Endothelial cell of umbilical vein (primary cell): ENCODE data around the gene CFAP57. TPM values are rescaled to one million over a fixed set of nuclear protein-coding genes. Genes with fewer than 3 reads are reported as not detected.

ENCODE experiments used
- BruUV-seq: library from RNA; stranded (reverse); fragments of 400-500 nt; replicated peaks from 2 replicates; lab custom pipeline; 2021; lab: Mats Ljungman, UMichigan
- CTCF ChIA-PET: fragments of 300-600, 350-600 bp; sonication (Branson Sonifier 250); formaldehyde crosslinking; loops from one replicate; lab custom pipeline; 2021; ENCODE audit warnings: antibody characterized with exemption, inconsistent platforms; lab: Charles Lee
- POLR2A ChIA-PET: fragments of 300-600, 350-600 bp; sonication (Branson Sonifier 250); formaldehyde crosslinking; loops from one replicate; lab custom pipeline; 2021; ENCODE audit warnings: antibody characterized with exemption, inconsistent platforms; lab: Charles Lee
- DNase-seq: peaks from one replicate; pipeline ENCODE4 v3.0.0-alpha.2; 2011; ENCODE audit warnings: low read depth, low spot score
- FAIRE-seq: peaks from 2 replicates; lab custom pipeline; 2011; peaks lifted over from hg19 to GRCh38; lab: Jason Lieb, UNC
- H2AFZ ChIP-seq: 2 replicates; pipeline ENCODE4 v1.6.0; 2012; ENCODE audit warnings: low read depth, low read length, control low read depth, inconsistent platforms
- H3K27ac ChIP-seq: 2 replicates; pipeline ENCODE4 v1.5.1; 2011; ENCODE audit warnings: low read depth, mild to moderate bottlenecking, control low read depth, low read length, moderate library complexity; ENCODE audit not compliant: insufficient read depth
- H3K27me3 ChIP-seq, 2 experiments: 2 replicates each; pipeline versions ENCODE4 v1.6.0 to v1.6.1; 2011; ENCODE audit warnings: low read length in 2 of 2, mixed read lengths in 1 of 2; ENCODE audit not compliant: control insufficient read depth in 2 of 2, insufficient read depth in 2 of 2
- H3K36me3 ChIP-seq, 2 experiments: 2 replicates in 1 of 2; 3 replicates in 1 of 2; pipeline ENCODE4 v1.5.1; 2011; ENCODE audit warnings: low read length in 2 of 2, mild to moderate bottlenecking in 1 of 2, moderate library complexity in 1 of 2; ENCODE audit not compliant: control insufficient read depth in 2 of 2, insufficient read depth in 2 of 2; ENCODE audit errors: extremely low read depth in 1 of 2
- H3K4me1 ChIP-seq: 3 replicates; pipeline ENCODE4 v1.5.1; 2011; ENCODE audit warnings: mild to moderate bottlenecking, low read length; ENCODE audit not compliant: control insufficient read depth, insufficient read depth; ENCODE audit errors: extremely low read depth
- H3K4me2 ChIP-seq: 2 replicates; pipeline ENCODE4 v1.6.1; 2011; ENCODE audit warnings: low read length, control low read depth, mixed read lengths; ENCODE audit not compliant: insufficient read depth
- H3K4me3 ChIP-seq, 3 experiments: fragments of 200-600 bp in 1 of 3; sonication (generic), shearing (Covaris generic) in 1 of 3; replicated peaks in 1 of 3; 2 replicates each; pipeline ENCODE4 v1.5.1; 2011 to 2016; ENCODE audit warnings: control low read depth in 3 of 3, low read length in 3 of 3, mild to moderate bottlenecking in 2 of 3, inconsistent platforms in 1 of 3, low read depth in 1 of 3, moderate library complexity in 1 of 3; ENCODE audit not compliant: insufficient read depth in 1 of 3
- H3K79me2 ChIP-seq: 2 replicates; pipeline ENCODE4 v1.6.0; 2012; ENCODE audit warnings: low read length, inconsistent platforms; ENCODE audit not compliant: control insufficient read depth, insufficient read depth
- H3K9ac ChIP-seq: replicated peaks from 2 replicates; pipeline ENCODE3; 2011; ENCODE audit warnings: low read length, control low read depth; ENCODE audit not compliant: insufficient read depth; ENCODE audit errors: extremely low read depth
- H3K9me1 ChIP-seq: replicated peaks from 3 replicates; pipeline ENCODE4 v1.6.0; 2011; ENCODE audit warnings: mild to moderate bottlenecking, low read length; ENCODE audit not compliant: control insufficient read depth, insufficient read depth; ENCODE audit errors: extremely low read depth
- H3K9me3 ChIP-seq: replicated peaks from 2 replicates; pipeline ENCODE4 v1.5.1; 2012; ENCODE audit warnings: low read length, inconsistent platforms; ENCODE audit not compliant: control insufficient read depth, insufficient read depth
- H4K20me1 ChIP-seq: replicated peaks from 2 replicates; pipeline ENCODE3; 2011; ENCODE audit warnings: mild to moderate bottlenecking, low read length; ENCODE audit not compliant: control insufficient read depth, insufficient read depth; ENCODE audit errors: extremely low read depth
- CTCF ChIP-seq, 2 donors: IDR thresholded peaks; 1 replicate in 1 of 2; 2 replicates in 1 of 2; pipeline ENCODE4 v1.5.1; 2011; ENCODE audit warnings: low read length in 2 of 2, mild to moderate bottlenecking in 2 of 2, moderate library complexity in 2 of 2, control low read depth in 1 of 2, inconsistent platforms in 1 of 2, low read depth in 1 of 2; ENCODE audit not compliant: insufficient read depth in 1 of 2; ENCODE audit errors: extremely low read depth in 1 of 2
- EZH2 ChIP-seq: IDR thresholded peaks from 2 replicates; pipeline ENCODE4 v1.6.1; 2012; ENCODE audit warnings: borderline replicate concordance, low read depth, mild to moderate bottlenecking, moderate library complexity, low read length, inconsistent platforms; ENCODE audit not compliant: severe bottlenecking
- FOS ChIP-seq: IDR thresholded peaks from 2 replicates; pipeline ENCODE4 v1.6.1; 2011; ENCODE audit warnings: mild to moderate bottlenecking, low read length, moderate library complexity, borderline replicate concordance; ENCODE audit not compliant: insufficient read depth
- GATA2 ChIP-seq: IDR thresholded peaks from 2 replicates; pipeline ENCODE4 v1.7.0; 2011; ENCODE audit warnings: low read depth, mild to moderate bottlenecking, moderate library complexity, mixed read lengths, low read length; ENCODE audit not compliant: insufficient read length, insufficient read depth
- JUN ChIP-seq: IDR thresholded peaks from 2 replicates; pipeline ENCODE4 v1.6.1; 2011; ENCODE audit warnings: borderline replicate concordance, low read depth; ENCODE audit not compliant: insufficient read length, insufficient read depth
- MAX ChIP-seq: IDR thresholded peaks from 2 replicates; pipeline ENCODE4 v1.6.1; 2011; ENCODE audit not compliant: insufficient read depth, insufficient read length
- MYC ChIP-seq: IDR thresholded peaks from one replicate; pipeline ENCODE4 v1.6.1; 2011; ENCODE audit warnings: mild to moderate bottlenecking, low read depth, low read length
- POLR2A ChIP-seq: IDR thresholded peaks from 2 replicates; pipeline ENCODE4 v1.6.1; 2012; ENCODE audit warnings: low read depth, mild to moderate bottlenecking, control low read depth, low read length
- POLR2AphosphoS5 ChIP-seq: IDR thresholded peaks from 2 replicates; pipeline ENCODE4 v1.6.1; 2012; ENCODE audit warnings: low read depth, mild to moderate bottlenecking, control low read depth, low read length, moderate library complexity; ENCODE audit not compliant: insufficient read depth
- dilution Hi-C: fragments of 300-500 bp; cut with MboI; formaldehyde crosslinking; loops from one replicate; pipeline ENCODE4 v1.15.0; 2019; ENCODE audit warnings: low sequenced_read_pairs; ENCODE audit not compliant: extremely low pct_ligation_motif_present
- intact Hi-C: fragments of 100-400 bp; cut with micrococcal nuclease; formaldehyde crosslinking; loops from one replicate; pipeline ENCODE4 v1.10.0; 2022
- polyA plus RNA-seq, 4 experiments: library from polyadenylated mRNA; depleted of rRNA in 3 of 4; stranded (reverse) in 3 of 4; unstranded in 1 of 4; fragments of >200 nt; gene quantifications; 2 replicates each; pipeline versions ENCODE4 v1.2.1 to v1.2.3, GENCODE V29; 2011 to 2012; ENCODE audit warnings: missing spikeins in 1 of 4
- total RNA-seq: library from RNA; stranded (reverse); gene quantifications from 2 replicates; pipeline ENCODE4 v1.2.3, GENCODE V29; 2021

CFAP57 gene
- total and polyA plus RNA-seq, 2 donors (not counting 3 experiments of a cell fraction or from before 2014, with no cell fraction given): 0.88 to 0.91 TPM

GRCh38 chr1:43300378-43301094 lies 128.4 kb downstream of the CFAP57 start, which contains the start of gene TIE1:
TSS of gene TIE1 (plus strand) at chr1:43300982. CDS start at chr1:43301072, 90 bp downstream.
- Histone ChIP-seq H3K9me3 (no peaks in the 10 kb centered on the region), H3K27me3 (no peaks in the 10 kb centered on the region), H4K20me1 (no peaks in the 10 kb centered on the region), H3K79me2 (peaks cover 48% of the 10 kb centered on the region), H2AFZ (peak within 1 kb of the TSS; percentile 13), H3K27ac (peak within 1 kb of the TSS; percentile 84), H3K4me2 (peak within 1 kb of the TSS; percentile 98), H3K4me3 (peak within 1 kb of the TSS; percentile 47 to 96 (median 76)), H3K9me1 (no peaks in the 10 kb centered on the region), H3K9ac (peak within 1 kb of the TSS; percentile 96), H3K36me3 (peaks cover 4 to 8% of the 10 kb centered on the region in 2 experiments), H3K4me1 (peaks cover 45% of the 10 kb centered on the region)
- TSS peak; percentile 67 for BruUV-seq
- ChIA-PET POLR2A (interaction anchor here (0.6 to 1.3 kb wide), 5 partner anchors 9 to 349 kb away, joined by 3 to 10 read pairs (median 4); no protein-coding TSS in a partner anchor), CTCF (interaction anchor here (1.4 to 1.5 kb wide), 3 partner anchors 29 to 114 kb away, joined by 3 to 7 read pairs (median 7); no protein-coding TSS in a partner anchor)
- TF ChIP-seq JUN (no peak), GATA2 (no peak), MAX (no peak), EZH2 (no peak), POLR2A (peak; percentile 98), MYC (no peak), FOS (peak; percentile 26), POLR2AphosphoS5 (peak; percentile 96), CTCF (IDR thresholded peaks at IDR 0.05; ENCODE audit: extremely low read depth in 1 of 2, insufficient read depth in 1 of 2, low read depth in 1 of 2, low read length in 2 of 2) (no peak)
- intact Hi-C loops (loop anchor here (1.0 to 5.0 kb wide), 6 partner anchors 26 to 172 kb away; partner anchors contain the start of genes CDC20, CFAP57 and EBNA1BP2), dilution Hi-C loops (no loop called here)
- DNase-seq (peak; percentile 94), FAIRE-seq (peak; percentile 99)
